Stomach (tissue), 4 donors: ENCODE results near the gene ITCH.

ENCODE experiments used
- CTCF ChIP-seq, 7 experiments: fragments of 450-650 bp in 4 of 7; fragments of 200-600 bp in 3 of 7; sonication (generic) in 3 of 7; IDR thresholded peaks; one replicate each; pipeline ENCODE4 v1.5.1; 2016 to 2019; ENCODE audit warnings: antibody characterized with exemption in 7 of 7, control low read depth in 2 of 7, mild to moderate bottlenecking in 1 of 7
- POLR2A ChIP-seq, 4 donors: fragments of 450-650 bp; IDR thresholded peaks; one replicate each; pipeline ENCODE4 v1.6.1; 2016; ENCODE audit warnings: antibody characterized with exemption in 4 of 4, control low read depth in 2 of 4, mild to moderate bottlenecking in 1 of 4, moderate library complexity in 1 of 4
- POLR2AphosphoS5 ChIP-seq, 3 donors: sonication (generic); formaldehyde crosslinking; IDR thresholded peaks; one replicate each; pipeline ENCODE4 v1.6.1; 2016; ENCODE audit warnings: antibody characterized with exemption in 3 of 3

GRCh38 chr20:34495307-34495706 is 132.2 kb downstream of the ITCH start:
- TF ChIP-seq CTCF (IDR thresholded peaks at IDR 0.05) = no peak
- no peak for TF ChIP-seq POLR2A (IDR thresholded peaks at IDR 0.05)
- no peak for TF ChIP-seq POLR2AphosphoS5 (IDR thresholded peaks at IDR 0.05)
